BE2C (cell line): Measurements from ENCODE around the gene NEGR1.

Experiments
- DNase-seq: peaks from one replicate; pipeline ENCODE4 v3.0.0-alpha.2; 2020
- H3K27me3 ChIP-seq: fragments of 250-450 bp; sonication (Bioruptor Pico); 2 replicates; pipeline ENCODE4 v1.5.1; 2020; ENCODE audit warnings: mild to moderate bottlenecking
- H3K36me3 ChIP-seq: fragments of 250-450 bp; sonication (Bioruptor Pico); 2 replicates; pipeline ENCODE4 v1.5.1; 2020; ENCODE audit warnings: mild to moderate bottlenecking
- H3K4me1 ChIP-seq: fragments of 250-450 bp; sonication (Bioruptor Pico); 2 replicates; pipeline ENCODE4 v1.5.1; 2020
- H3K4me3 ChIP-seq: 2 replicates; pipeline ENCODE4 v1.5.1; 2011; ENCODE audit warnings: low read depth, low read length
- H3K9me3 ChIP-seq: fragments of 250-450 bp; sonication (Bioruptor Pico); 2 replicates; pipeline ENCODE4 v1.5.1; 2020
- CTCF ChIP-seq: IDR thresholded peaks from 2 replicates; pipeline ENCODE4 v1.5.1; 2012; ENCODE audit warnings: mild to moderate bottlenecking, low read depth, low read length

Gene NEGR1

GRCh38 chr1:71634159-71634558, 648.2 kb downstream of the NEGR1 start:
- Histone ChIP-seq H3K27me3 (no peaks in the 10 kb centered on the region), H3K4me3 (no peak overlapping the region), H3K4me1 (no peaks in the 10 kb centered on the region), H3K9me3 (no peaks in the 10 kb centered on the region), H3K36me3 (no peaks in the 10 kb centered on the region)
- no peak for DNase-seq
- no peak for TF ChIP-seq CTCF

GRCh38 chr1:71630073-71630472, 652.3 kb downstream of the NEGR1 start:
- Histone ChIP-seq H3K27me3 (no peaks in the 10 kb centered on the region), H3K4me3 (no peak overlapping the region), H3K9me3 (no peaks in the 10 kb centered on the region), H3K4me1 (no peaks in the 10 kb centered on the region), H3K36me3 (no peaks in the 10 kb centered on the region)
- TF ChIP-seq CTCF, result no peak
- DNase-seq, result no peak

- H3K27me3 ChIP-seq, result no peaks in the 10 kb centered on the region
- DNase-seq, result no peak
- H3K4me1 ChIP-seq, result no peaks in the 10 kb centered on the region
- no peaks in the 10 kb centered on the region for H3K36me3 ChIP-seq
- no peak overlapping the region for H3K4me3 ChIP-seq
- no peak for TF ChIP-seq CTCF
- no peaks in the 10 kb centered on the region for H3K9me3 ChIP-seq
Measured at GRCh38 chr1:71625004-71625403, 657.3 kb downstream of the NEGR1 start.

GRCh38 chr1:71623888-71624287, 658.5 kb downstream of the NEGR1 start:
- Histone ChIP-seq H3K4me3 (no peak overlapping the region), H3K9me3 (no peaks in the 10 kb centered on the region), H3K36me3 (no peaks in the 10 kb centered on the region), H3K27me3 (no peaks in the 10 kb centered on the region), H3K4me1 (no peaks in the 10 kb centered on the region)
- no peak for TF ChIP-seq CTCF
- no peak for DNase-seq

GRCh38 chr1:71621785-71622184, 660.6 kb downstream of the NEGR1 start:
- no peak for TF ChIP-seq CTCF
- no peak overlapping the region for H3K4me3 ChIP-seq
- no peaks in the 10 kb centered on the region for H3K27me3 ChIP-seq
- H3K36me3 ChIP-seq, result no peaks in the 10 kb centered on the region
- no peaks in the 10 kb centered on the region for H3K9me3 ChIP-seq
- no peaks in the 10 kb centered on the region for H3K4me1 ChIP-seq
- no peak for DNase-seq

- Histone ChIP-seq H3K4me3 (no peak overlapping the region), H3K4me1 (no peaks in the 10 kb centered on the region), H3K27me3 (no peaks in the 10 kb centered on the region), H3K36me3 (no peaks in the 10 kb centered on the region), H3K9me3 (no peaks in the 10 kb centered on the region)
- TF ChIP-seq CTCF, result no peak
- DNase-seq, result no peak
Measured at GRCh38 chr1:71618766-71619530, 663.4 kb downstream of the NEGR1 start.
